ENCODE measurements around the gene ARHGAP12.

The ARHGAP12 gene

DNA sequence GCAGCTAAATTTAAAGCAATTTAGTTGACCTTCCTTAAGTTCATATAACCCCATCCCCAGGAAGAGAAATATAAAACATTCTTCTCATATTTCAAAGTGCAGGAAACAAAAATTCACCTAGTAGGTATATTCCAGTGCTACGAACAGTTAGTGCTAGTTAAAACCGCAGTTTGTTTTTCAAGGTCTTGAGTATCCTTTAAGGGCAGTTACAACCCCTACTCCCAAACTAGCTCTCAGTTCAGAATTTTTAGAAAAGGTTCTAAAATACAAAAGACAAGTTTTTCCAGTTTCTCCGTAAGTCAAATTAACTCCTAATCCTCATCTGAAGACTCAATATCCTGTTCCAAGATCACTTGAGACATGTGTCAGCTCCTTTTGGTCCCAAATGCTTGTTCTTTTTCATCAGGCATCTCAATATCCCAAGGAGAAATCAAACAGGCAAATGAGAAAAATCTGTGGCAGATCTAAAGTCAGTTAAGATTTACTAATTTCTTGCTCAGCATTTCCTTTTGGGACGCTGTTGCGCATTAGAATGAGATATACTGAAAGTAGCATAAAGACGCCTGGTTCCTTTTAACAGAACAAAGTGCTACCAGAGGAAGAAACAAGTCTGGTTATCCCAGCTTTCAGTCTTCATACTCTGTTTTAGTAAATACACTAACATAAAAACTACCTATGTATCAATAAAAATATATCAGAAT, 51.8 kb downstream of the ARHGAP12 start:
- DNase-seq (ENCODE audit: low read depth in 2 of 2): no peak

DNA sequence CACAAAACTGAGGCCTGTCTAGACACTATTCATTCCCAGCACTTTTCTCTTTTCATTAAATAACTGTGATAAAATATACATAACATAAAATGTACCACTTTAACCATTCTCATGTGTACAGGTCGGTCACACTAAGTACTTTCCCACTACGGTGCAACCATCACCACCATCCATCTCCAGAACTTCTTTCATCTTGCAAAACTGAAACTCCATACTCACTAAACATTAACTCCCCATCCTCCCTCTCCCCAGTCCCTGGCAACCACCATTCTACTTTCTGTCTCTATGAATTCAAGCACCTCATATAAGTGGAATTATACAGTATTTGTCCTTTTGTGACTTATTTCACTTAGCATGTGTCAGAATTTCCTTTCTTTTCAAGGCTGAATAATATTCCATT, 53.0 kb downstream of the ARHGAP12 start:
- peak in 1 of 2 donors; percentile 1 for DNase-seq (ENCODE audit: low read depth in 2 of 2)

- no peak for DNase-seq (ENCODE audit: low read depth in 2 of 2)
Measured at GRCh38 chr10:31873724-31874123, 54.9 kb downstream of the ARHGAP12 start.

DNA sequence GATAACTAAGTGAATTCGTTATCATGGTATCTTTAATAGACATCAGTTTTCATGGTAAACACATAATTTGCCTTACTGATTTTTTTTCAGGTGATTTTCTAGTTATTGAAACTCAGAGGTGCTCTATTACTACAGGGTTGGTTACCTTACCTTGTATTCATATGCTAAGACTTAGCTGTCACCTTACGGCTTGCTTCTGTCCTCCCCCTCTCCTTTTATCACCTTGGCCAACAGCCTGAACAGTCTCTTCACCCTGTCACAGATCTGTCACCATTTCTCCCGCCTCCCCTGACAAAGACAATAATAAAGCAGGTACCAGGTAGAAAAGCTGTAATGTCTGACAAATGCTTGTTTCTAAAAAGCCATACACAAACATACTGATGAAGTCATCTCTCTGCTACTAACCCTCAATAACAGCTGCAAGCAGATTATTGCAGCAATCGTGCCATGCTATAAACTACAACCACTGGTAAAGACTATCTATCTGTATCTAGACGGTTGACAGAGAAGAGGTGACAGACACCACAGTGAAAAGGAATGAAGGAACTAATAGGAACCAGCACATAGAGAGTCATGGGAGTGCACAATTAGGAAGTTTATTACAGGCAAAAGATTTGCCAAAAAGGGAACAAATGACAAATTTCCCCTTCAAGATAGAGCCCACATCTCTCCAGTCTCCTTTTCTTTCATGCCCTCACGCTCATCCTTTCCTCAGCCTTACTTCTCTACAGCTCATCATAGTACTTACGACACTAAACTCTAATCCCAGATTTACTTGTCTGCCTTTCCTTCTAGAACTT, 57.2 kb downstream of the ARHGAP12 start:
- DNase-seq (ENCODE audit: low read depth in 2 of 2): no peak

DNA sequence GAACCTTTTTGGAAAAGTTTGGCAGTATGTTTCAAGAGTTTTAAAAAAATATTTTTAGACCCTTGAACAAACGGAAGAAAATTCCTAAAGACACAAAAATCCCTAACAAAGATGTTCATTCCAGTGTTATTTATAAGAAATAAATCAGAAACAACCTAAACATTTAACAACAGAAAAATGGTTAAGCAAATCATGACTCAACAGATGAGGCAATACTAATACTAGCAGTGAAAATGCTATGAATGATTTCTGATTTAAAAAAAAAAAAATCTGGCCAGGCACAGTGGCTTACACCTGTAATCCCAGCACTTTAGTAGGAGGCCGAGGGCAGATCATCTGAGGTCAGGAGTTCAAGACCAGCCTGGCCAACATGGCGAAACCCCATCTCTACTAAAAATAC, 61.0 kb downstream of the ARHGAP12 start:
- DNase-seq (ENCODE audit: low read depth in 2 of 2): no peak

DNA sequence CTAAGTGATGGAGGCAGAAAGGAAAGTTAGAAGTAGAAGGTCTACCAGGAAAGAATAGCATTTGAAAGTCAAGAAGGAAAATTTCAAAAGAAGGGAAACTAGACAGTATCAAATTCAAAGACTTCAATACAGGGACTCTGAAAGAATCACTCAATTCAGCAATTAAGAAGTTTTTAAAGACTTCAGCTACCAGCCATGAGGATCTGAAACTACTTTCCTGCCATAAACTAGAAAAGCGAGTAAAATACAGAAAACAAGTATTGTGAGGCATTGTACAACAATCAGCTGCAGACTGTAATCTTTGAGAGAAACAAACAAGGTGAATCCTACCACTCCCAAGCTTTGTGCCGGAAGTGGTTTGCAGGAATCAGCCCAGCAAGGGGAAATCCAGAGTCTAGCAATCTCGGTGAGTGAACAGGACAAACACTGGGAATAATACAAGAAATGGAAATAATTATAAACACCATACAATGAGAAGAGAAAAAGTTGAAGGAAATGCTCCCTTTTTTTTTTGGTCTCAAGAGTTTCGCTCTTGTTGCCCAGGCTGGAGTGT, 62.4 kb downstream of the ARHGAP12 start:
- DNase-seq (ENCODE audit: low read depth in 2 of 2): no peak

- DNase-seq (ENCODE audit: low read depth in 2 of 2): no peak
Measured at GRCh38 chr10:31864834-31865518, 63.7 kb downstream of the ARHGAP12 start.

- no peak for DNase-seq (ENCODE audit: low read depth in 2 of 2)
Measured at GRCh38 chr10:31855033-31855432, 73.6 kb downstream of the ARHGAP12 start.

GRCh38 chr10:31853629-31854028, 75.0 kb downstream of the ARHGAP12 start:
- DNase-seq (ENCODE audit: low read depth in 2 of 2): no peak

- no peak for DNase-seq (ENCODE audit: low read depth in 2 of 2)
Measured at GRCh38 chr10:31851216-31851615, 77.4 kb downstream of the ARHGAP12 start.

GRCh38 chr10:31847515-31847914, 81.1 kb downstream of the ARHGAP12 start:
- no peak for DNase-seq (ENCODE audit: low read depth in 2 of 2)

GRCh38 chr10:31838709-31839108, 89.9 kb downstream of the ARHGAP12 start:
- no peak for DNase-seq (ENCODE audit: low read depth in 2 of 2)

- DNase-seq (ENCODE audit: low read depth in 2 of 2): no peak
Measured at GRCh38 chr10:31838065-31838464, 90.6 kb downstream of the ARHGAP12 start.

- DNase-seq (ENCODE audit: low read depth in 2 of 2): no peak
Measured at GRCh38 chr10:31836569-31837406, 91.8 kb downstream of the ARHGAP12 start.

- no peak for DNase-seq (ENCODE audit: low read depth in 2 of 2)
Measured at GRCh38 chr10:31833753-31834152, 94.9 kb downstream of the ARHGAP12 start.

DNA sequence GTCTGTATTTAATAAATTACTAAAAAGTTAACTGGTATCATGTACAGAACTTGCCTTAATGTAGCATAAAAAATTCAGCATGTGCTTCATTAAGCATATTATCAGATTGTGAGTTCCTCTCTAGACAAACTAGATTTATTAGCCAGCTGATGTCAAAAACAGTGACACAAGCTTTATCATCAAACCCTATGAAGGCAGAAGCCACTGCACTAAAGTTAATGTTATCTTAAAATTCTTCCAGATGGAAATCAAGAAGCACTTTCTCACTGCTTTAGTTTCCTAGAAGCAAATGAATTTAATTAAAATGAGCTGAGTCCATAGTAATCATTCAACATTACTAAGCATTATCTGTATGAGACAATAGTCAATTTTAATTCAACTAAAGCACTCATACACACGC, 96.4 kb downstream of the ARHGAP12 start:
- DNase-seq (ENCODE audit: low read depth in 2 of 2): no peak

GRCh38 chr10:31830887-31831286, 97.7 kb downstream of the ARHGAP12 start:
- no peak for DNase-seq (ENCODE audit: low read depth in 2 of 2)

DNA sequence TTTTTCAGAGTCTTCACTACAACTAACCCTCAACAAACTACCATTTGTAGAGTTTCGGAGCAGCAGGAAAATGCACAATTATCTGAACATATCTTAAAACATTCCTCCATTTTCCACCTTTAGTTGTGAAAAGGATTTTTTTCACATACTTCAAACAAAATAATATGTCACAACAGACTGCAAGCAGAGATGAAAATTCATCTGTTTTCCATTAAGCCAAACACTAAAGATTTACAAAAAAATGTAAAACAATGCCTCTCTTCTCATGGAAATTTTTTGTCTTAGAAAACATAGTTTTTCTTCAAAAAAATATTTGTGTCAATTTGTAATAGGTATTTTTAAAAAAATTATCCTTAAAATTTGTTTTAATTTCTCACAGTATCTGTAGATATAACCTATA, 98.9 kb downstream of the ARHGAP12 start:
- no peak for DNase-seq (ENCODE audit: low read depth in 2 of 2)

- DNase-seq (ENCODE audit: low read depth in 2 of 2): no peak
Measured at GRCh38 chr10:31823358-31823757, 105.3 kb downstream of the ARHGAP12 start.

- no peak for DNase-seq (ENCODE audit: low read depth in 2 of 2)
Measured at GRCh38 chr10:31822616-31823318, 105.9 kb downstream of the ARHGAP12 start.

GRCh38 chr10:31822150-31822549, 106.5 kb downstream of the ARHGAP12 start:
- no peak for DNase-seq (ENCODE audit: low read depth in 2 of 2)

All from stimulated activated CD4-positive, alpha-beta T cell treated with anti-CD3 and anti-CD28 coated beads, Interleukin-4, amount 100 ng/mL, for 48 hours (primary cell).